ENCODE measurements around the gene CUX1.

The CUX1 gene

DNA sequence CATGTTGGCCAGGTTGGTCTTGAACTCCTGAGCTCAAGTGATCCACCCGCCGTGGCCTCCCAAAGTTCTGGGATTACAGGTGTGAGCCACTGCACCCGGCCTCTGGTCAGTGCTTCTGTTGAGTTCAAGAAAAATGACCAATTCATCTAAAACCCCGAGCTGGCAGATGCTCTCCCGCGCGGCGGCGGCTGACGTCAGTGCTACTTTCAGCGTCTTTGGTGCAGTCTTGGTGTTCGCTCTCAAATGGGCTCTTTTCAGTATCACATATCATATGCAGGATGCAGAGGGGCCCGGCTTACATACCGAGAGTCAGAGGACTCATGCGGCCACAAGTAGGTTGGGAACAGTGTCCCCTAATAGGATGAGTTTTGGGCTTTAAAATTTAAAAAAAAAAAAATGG is 125.9 kb downstream of the CUX1 start:
- DNase-seq (ENCODE audit: low read depth), result no peak
- H3K4me3 ChIP-seq (ENCODE audit: control insufficient read depth, low read depth, low read length), result no peak overlapping the region
- TF ChIP-seq, protein P1, sequence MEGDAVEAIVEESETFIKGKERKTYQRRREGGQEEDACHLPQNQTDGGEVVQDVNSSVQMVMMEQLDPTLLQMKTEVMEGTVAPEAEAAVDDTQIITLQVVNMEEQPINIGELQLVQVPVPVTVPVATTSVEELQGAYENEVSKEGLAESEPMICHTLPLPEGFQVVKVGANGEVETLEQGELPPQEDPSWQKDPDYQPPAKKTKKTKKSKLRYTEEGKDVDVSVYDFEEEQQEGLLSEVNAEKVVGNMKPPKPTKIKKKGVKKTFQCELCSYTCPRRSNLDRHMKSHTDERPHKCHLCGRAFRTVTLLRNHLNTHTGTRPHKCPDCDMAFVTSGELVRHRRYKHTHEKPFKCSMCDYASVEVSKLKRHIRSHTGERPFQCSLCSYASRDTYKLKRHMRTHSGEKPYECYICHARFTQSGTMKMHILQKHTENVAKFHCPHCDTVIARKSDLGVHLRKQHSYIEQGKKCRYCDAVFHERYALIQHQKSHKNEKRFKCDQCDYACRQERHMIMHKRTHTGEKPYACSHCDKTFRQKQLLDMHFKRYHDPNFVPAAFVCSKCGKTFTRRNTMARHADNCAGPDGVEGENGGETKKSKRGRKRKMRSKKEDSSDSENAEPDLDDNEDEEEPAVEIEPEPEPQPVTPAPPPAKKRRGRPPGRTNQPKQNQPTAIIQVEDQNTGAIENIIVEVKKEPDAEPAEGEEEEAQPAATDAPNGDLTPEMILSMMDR (conservative IDR thresholded peaks at IDR 0.05; ENCODE audit: control insufficient read depth, insufficient read depth, low read depth, low read length), result no peak

DNA sequence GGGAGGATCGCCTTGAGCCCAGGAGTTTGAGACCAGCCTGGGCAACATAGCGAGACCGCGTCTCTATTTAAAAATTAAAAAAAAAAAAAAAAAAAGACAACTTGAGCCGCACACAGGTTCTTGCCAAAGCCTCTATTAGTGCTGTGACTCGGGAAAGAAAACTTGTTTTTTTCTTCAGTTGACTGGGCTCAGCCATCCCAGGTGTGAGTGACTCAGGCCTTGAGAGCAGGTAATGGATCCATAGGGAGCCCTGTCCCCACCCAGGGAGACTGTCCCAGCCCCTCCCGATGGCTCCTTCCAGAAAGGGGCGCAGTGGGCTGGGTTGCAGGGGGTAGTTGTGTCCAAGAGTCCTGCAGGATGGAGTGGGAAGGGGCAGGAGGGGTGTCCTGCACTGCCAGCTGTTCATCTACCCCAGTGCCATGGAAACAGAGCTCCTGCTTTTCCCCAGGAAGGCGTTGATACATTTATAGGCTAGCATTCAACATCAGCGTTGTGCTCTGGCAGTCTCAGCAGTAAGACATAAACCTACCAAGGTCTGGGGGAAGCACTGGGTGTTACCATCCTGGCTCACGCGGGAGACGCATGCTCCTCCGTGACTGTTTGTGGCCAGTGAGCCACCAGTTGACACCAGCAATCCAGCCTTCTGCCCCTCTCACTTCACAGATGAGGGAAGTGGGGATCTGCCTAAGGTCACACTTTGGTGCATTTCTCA is 126.6 kb downstream of the CUX1 start:
- TF ChIP-seq, protein P1 (conservative IDR thresholded peaks at IDR 0.05; ENCODE audit: control insufficient read depth, insufficient read depth, low read depth, low read length), result no peak
- DNase-seq (ENCODE audit: low read depth), result no peak
- no peak overlapping the region for H3K4me3 ChIP-seq (ENCODE audit: control insufficient read depth, low read depth, low read length)

DNA sequence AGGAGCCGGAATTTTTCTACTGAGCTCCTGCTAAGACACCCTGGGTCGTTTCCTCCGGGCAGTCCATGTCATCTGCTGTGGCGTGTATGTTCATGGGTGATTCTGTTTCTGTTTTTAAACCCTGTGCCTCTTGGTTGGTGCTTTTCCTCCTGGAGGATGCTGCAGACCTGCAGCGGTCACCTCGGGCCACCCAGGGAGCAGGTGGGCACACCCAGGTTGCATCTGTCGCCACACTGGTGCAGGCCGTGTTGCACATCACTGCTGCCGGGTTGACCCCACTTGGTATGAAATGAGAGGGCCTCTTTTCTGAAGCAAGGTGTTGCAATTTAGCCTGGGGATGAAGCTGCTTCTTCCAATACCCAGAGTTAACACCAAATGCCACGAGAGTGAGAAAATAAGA is 127.2 kb downstream of the CUX1 start:
- H3K4me3 ChIP-seq (ENCODE audit: control insufficient read depth, low read depth, low read length), result no peak overlapping the region
- TF ChIP-seq, protein P1 (conservative IDR thresholded peaks at IDR 0.05; ENCODE audit: control insufficient read depth, insufficient read depth, low read depth, low read length), result no peak
- DNase-seq (ENCODE audit: low read depth), result no peak

DNA sequence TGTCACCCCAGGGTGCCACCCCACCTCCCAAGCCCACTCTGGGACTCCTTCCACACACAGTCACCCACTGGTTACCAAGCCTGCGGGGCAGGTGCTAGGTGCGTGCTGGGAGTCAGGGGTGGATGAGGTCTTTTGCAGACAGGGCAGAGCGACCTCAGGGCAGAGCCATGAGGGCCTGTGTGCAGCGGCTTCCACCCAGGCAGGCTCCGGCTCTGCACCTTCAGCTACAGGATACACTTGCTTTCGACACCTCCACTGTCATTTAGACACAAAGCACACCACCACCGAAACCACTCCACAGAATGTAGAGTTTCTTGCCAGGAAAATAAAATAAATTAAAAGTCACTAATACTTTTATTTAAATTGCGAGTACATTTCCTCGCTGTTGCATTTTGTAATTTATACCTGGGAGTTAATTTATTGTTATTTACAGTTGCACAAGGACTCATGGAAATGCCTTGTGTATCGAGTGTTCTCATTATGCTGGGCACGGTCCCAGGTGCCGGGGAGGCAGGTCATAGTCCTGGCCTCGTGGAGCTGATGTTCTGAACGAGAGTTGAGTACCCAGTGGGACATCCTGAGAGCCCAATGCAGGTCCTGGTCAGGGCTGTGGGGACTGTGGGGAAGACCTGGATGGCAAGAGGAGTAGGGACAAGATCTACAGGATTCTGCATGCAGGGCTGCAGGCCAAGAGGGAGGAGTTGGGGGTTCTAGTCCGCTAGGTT is 127.8 kb downstream of the CUX1 start:
- TF ChIP-seq, protein P1 (conservative IDR thresholded peaks at IDR 0.05; ENCODE audit: control insufficient read depth, insufficient read depth, low read depth, low read length), result no peak
- H3K4me3 ChIP-seq (ENCODE audit: control insufficient read depth, low read depth, low read length), result no peak overlapping the region
- no peak for DNase-seq (ENCODE audit: low read depth)

DNA sequence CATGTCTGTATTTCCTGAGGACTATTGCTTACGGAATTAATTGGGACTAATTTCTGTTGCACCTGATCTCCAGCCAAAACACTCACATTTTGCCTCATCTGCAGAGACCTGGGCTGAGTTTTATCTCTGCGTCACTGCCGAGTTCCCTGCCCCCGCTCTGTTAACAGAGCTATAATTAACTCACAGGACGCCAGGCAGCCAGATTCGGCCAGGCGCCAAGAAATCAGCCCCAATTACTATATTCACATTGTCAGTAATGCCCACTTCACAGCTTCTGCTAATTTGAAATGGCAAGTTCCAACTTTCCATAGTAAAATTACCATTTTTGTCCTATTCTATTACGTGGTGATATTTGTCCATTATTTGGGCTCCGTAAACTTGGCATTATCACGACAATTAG is 130.5 kb downstream of the CUX1 start:
- no peak overlapping the region for H3K4me3 ChIP-seq (ENCODE audit: control insufficient read depth, low read depth, low read length)
- DNase-seq (ENCODE audit: low read depth), result no peak
- TF ChIP-seq, protein P1 (conservative IDR thresholded peaks at IDR 0.05; ENCODE audit: control insufficient read depth, insufficient read depth, low read depth, low read length), result no peak

DNA sequence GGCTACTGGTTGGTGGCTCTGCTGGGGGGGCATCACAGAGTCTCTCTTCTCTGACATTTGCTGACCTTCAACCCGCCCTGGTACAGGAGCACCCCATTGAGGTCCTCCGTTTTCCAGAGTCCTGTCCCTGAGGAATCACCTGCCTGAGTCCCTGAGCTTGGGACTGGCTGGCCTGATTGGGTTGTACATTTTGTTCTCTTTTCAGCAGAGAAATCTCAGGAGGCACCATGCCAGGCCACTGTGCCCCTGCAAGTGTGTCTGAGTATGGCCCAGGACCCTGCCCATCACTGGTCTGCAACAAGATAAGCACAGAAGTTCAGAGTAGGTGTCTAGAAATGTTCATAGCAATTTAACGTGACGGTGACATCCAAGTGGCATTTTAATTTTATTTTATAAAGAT is 131.2 kb downstream of the CUX1 start:
- DNase-seq (ENCODE audit: low read depth), result no peak
- H3K4me3 ChIP-seq (ENCODE audit: control insufficient read depth, low read depth, low read length), result no peak overlapping the region
- TF ChIP-seq, protein P1 (conservative IDR thresholded peaks at IDR 0.05; ENCODE audit: control insufficient read depth, insufficient read depth, low read depth, low read length), result no peak

Measured in fibroblast of mammary gland (primary cell).